Prostate gland (tissue), 2 donors: ENCODE data around the gene WDFY4. TPM values are rescaled to one million over a fixed set of nuclear protein-coding genes. Genes with fewer than 3 reads are reported as not detected.

Source experiments
- DNase-seq: peaks from one replicate; pipeline ENCODE4 v3.0.0-alpha.2; 2019; ENCODE audit warnings: low spot score
- H3K27ac ChIP-seq, 2 donors: fragments of 200-600 bp; sonication (generic); 2 replicates each; pipeline ENCODE4 v1.5.1; 2017 to 2019
- H3K27me3 ChIP-seq: fragments of 200-600 bp; sonication (generic); replicated peaks from 2 replicates; pipeline ENCODE4 v1.5.1; 2019; ENCODE audit not compliant: insufficient read depth
- H3K36me3 ChIP-seq, 2 donors: fragments of 200-600 bp; sonication (generic); 1 replicate in 1 of 2; 2 replicates in 1 of 2; pipeline versions ENCODE4 v1.5.1 to v1.8.1; 2017 to 2019
- H3K4me1 ChIP-seq: fragments of 200-600 bp; sonication (generic); replicated peaks from 2 replicates; pipeline ENCODE4 v1.5.1; 2019
- H3K4me3 ChIP-seq, 2 donors: fragments of 200-600 bp; sonication (generic); 2 replicates each; pipeline ENCODE4 v1.5.1; 2017 to 2019
- H3K9me3 ChIP-seq: fragments of 200-600 bp; sonication (generic); 2 replicates; pipeline ENCODE4 v1.5.1; 2017
- POLR2A ChIP-seq: fragments of 450-650 bp; IDR thresholded peaks from one replicate; pipeline ENCODE4 v1.6.1; 2016; ENCODE audit warnings: antibody characterized with exemption, mild to moderate bottlenecking
- POLR2AphosphoS5 ChIP-seq: sonication (generic); formaldehyde crosslinking; IDR thresholded peaks from one replicate; pipeline ENCODE4 v1.6.1; 2017; ENCODE audit warnings: antibody characterized with exemption
- WGBS: methylation state at CpG from one replicate; pipeline ENCODE4 v1.1.5; 2018; 5-methylcytosine and 5-hydroxymethylcytosine counted together
- intact Hi-C: fragments of 100-400 bp; cut with DNase I; formaldehyde crosslinking; loops from one replicate; pipeline ENCODE4 v1.14.2; 2022
- total RNA-seq, 2 donors: library from RNA; depleted of rRNA; stranded (reverse); fragments of >200 nt; gene quantifications; one replicate each; pipeline ENCODE4 v1.1.0, GENCODE V29; 2016
- TF ChIP-seq, protein P1 (sequence below), 4 experiments: fragments of 200-600 bp in 2 of 4; fragments of 450-650 bp in 2 of 4; sonication (generic) in 2 of 4; IDR thresholded peaks; 1 replicate in 3 of 4; 2 replicates in 1 of 4; pipeline ENCODE4 v1.5.1; 2016 to 2019; ENCODE audit warnings: antibody characterized with exemption in 4 of 4, mild to moderate bottlenecking in 2 of 4, moderate library complexity in 2 of 4

The WDFY4 gene
- total RNA-seq, 2 donors from 2014 or later, result 0.59 to 5.7 TPM

DNA sequence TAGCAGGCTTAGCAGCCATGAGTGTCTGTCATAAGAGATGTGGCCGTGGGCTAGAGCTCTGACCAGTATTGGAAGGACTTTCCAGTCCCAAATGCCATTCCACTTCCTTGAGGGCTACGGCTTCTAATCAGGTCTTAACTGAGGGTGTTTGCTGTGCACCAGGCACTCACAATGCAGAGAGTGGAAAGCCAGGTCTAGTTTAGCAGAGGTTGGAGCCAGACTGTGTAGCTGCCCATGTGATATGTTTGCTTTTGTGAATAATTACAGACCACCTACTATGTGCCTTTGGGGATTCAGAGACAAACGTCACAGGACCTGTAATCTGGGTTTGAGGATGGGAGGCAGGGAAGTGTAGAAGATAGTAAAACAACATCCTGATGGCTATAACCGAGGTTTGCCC lies 79.8 kb downstream of the WDFY4 start:
- intact Hi-C loops, result no loop called here
- 90% methylated on average over 4 of the region's 4 CpGs for WGBS
- Histone ChIP-seq H3K27me3 (no peaks in the 10 kb centered on the region), H3K27ac (no peak overlapping the region), H3K4me1 (no peaks in the 10 kb centered on the region), H3K4me3 (no peak overlapping the region), H3K36me3 (no peaks in the 10 kb centered on the region), H3K9me3 (no peaks in the 10 kb centered on the region)
- TF ChIP-seq POLR2A, result no peak
- no peak for TF ChIP-seq POLR2AphosphoS5
- TF ChIP-seq, protein P1, sequence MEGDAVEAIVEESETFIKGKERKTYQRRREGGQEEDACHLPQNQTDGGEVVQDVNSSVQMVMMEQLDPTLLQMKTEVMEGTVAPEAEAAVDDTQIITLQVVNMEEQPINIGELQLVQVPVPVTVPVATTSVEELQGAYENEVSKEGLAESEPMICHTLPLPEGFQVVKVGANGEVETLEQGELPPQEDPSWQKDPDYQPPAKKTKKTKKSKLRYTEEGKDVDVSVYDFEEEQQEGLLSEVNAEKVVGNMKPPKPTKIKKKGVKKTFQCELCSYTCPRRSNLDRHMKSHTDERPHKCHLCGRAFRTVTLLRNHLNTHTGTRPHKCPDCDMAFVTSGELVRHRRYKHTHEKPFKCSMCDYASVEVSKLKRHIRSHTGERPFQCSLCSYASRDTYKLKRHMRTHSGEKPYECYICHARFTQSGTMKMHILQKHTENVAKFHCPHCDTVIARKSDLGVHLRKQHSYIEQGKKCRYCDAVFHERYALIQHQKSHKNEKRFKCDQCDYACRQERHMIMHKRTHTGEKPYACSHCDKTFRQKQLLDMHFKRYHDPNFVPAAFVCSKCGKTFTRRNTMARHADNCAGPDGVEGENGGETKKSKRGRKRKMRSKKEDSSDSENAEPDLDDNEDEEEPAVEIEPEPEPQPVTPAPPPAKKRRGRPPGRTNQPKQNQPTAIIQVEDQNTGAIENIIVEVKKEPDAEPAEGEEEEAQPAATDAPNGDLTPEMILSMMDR (IDR thresholded peaks at IDR 0.05), result no peak
- no peak for DNase-seq

- H3K27ac ChIP-seq, result no peak overlapping the region
- TF ChIP-seq POLR2AphosphoS5 (no peak), POLR2A (no peak)
- TF ChIP-seq, protein P1 (IDR thresholded peaks at IDR 0.05), result no peak
- no peak overlapping the region for H3K4me3 ChIP-seq
- WGBS, result 76% methylated on average over 1 of the region's 1 CpG
- no peaks in the 10 kb centered on the region for H3K36me3 ChIP-seq
- H3K27me3 ChIP-seq, result no peaks in the 10 kb centered on the region
- intact Hi-C loops, result no loop called here
- H3K4me1 ChIP-seq, result no peaks in the 10 kb centered on the region
- DNase-seq, result no peak
- no peaks in the 10 kb centered on the region for H3K9me3 ChIP-seq
Observed at GRCh38 chr10:48765039-48765438, 80.4 kb downstream of the WDFY4 start.

- no peaks in the 10 kb centered on the region for H3K36me3 ChIP-seq
- H3K9me3 ChIP-seq, result no peaks in the 10 kb centered on the region
- H3K27me3 ChIP-seq, result no peaks in the 10 kb centered on the region
- 80% methylated on average over 4 of the region's 4 CpGs for WGBS
- DNase-seq, result no peak
- TF ChIP-seq POLR2A (no peak), POLR2AphosphoS5 (no peak)
- TF ChIP-seq, protein P1 (IDR thresholded peaks at IDR 0.05), result no peak
- no peak overlapping the region for H3K4me3 ChIP-seq
- intact Hi-C loops, result no loop called here
- no peaks in the 10 kb centered on the region for H3K4me1 ChIP-seq
- H3K27ac ChIP-seq, result no peak overlapping the region
Observed at GRCh38 chr10:48765527-48765926, 80.9 kb downstream of the WDFY4 start.

GRCh38 chr10:48767373-48768143 lies 82.9 kb downstream of the WDFY4 start:
- Histone ChIP-seq H3K36me3 (no peaks in the 10 kb centered on the region), H3K4me3 (no peak overlapping the region), H3K27me3 (no peaks in the 10 kb centered on the region), H3K27ac (no peak overlapping the region), H3K9me3 (no peaks in the 10 kb centered on the region), H3K4me1 (no peaks in the 10 kb centered on the region)
- TF ChIP-seq POLR2A (no peak), POLR2AphosphoS5 (no peak)
- WGBS, result 88% methylated on average over 4 of the region's 4 CpGs
- intact Hi-C loops, result no loop called here
- no peak for DNase-seq

- Histone ChIP-seq H3K27me3 (no peaks in the 10 kb centered on the region), H3K4me3 (no peak overlapping the region), H3K9me3 (no peaks in the 10 kb centered on the region), H3K36me3 (no peaks in the 10 kb centered on the region), H3K27ac (no peak overlapping the region), H3K4me1 (no peaks in the 10 kb centered on the region)
- intact Hi-C loops, result no loop called here
- TF ChIP-seq, protein P1 (IDR thresholded peaks at IDR 0.05), result no peak
- TF ChIP-seq POLR2A (no peak), POLR2AphosphoS5 (no peak)
- no peak for DNase-seq
- WGBS, result 94% methylated on average over 14 of the region's 14 CpGs
Observed at GRCh38 chr10:48768144-48768766, 83.6 kb downstream of the WDFY4 start.
